ENCODE results near the gene RPS10.

RPS10 gene

GRCh38 chr6:34425498-34426410 lies at the start of gene RPS10:
RPS10 (minus strand) TSS chr6:34426069; CDS start chr6:34425221, 848 bp downstream.
- H3K27me3 ChIP-seq (ENCODE audit: insufficient read depth, low read length), result no peaks in the 10 kb centered on the region
- peaks cover 42% of the 10 kb centered on the region for H3K36me3 ChIP-seq (ENCODE audit: insufficient read depth, low read length)
- peak within 1 kb of the TSS; percentile 100 for H2AFZ ChIP-seq (ENCODE audit: low read length, unreplicated experiment)
- H3K79me2 ChIP-seq (ENCODE audit: control insufficient read depth, insufficient read depth, low read length, unreplicated experiment), result peaks cover 45% of the 10 kb centered on the region
- peaks cover 21% of the 10 kb centered on the region for H3K4me1 ChIP-seq (ENCODE audit: control insufficient read depth, insufficient read depth, low read length, unreplicated experiment)
- peak within 1 kb of the TSS; percentile 71 for H3K27ac ChIP-seq (ENCODE audit: low read depth, low read length)
- peak within 1 kb of the TSS; percentile 93 for H3K4me3 ChIP-seq (ENCODE audit: low read depth, low read length)

- H3K4me1 ChIP-seq (ENCODE audit: control insufficient read depth, insufficient read depth, low read length, unreplicated experiment), result no peaks in the 10 kb centered on the region
- H2AFZ ChIP-seq (ENCODE audit: low read length, unreplicated experiment), result no peak overlapping the region
Measured at GRCh38 chr6:34475238-34475682, 49.4 kb upstream of the RPS10 start.

GRCh38 chr6:34474754-34475153 lies 48.9 kb upstream of the RPS10 start:
- Histone ChIP-seq H3K27ac (ENCODE audit: low read depth, low read length) (no peak overlapping the region), H3K36me3 (ENCODE audit: insufficient read depth, low read length) (no peaks in the 10 kb centered on the region), H3K79me2 (ENCODE audit: control insufficient read depth, insufficient read depth, low read length, unreplicated experiment) (no peaks in the 10 kb centered on the region), H3K4me1 (ENCODE audit: control insufficient read depth, insufficient read depth, low read length, unreplicated experiment) (no peaks in the 10 kb centered on the region), H3K27me3 (ENCODE audit: insufficient read depth, low read length) (no peaks in the 10 kb centered on the region), H3K4me3 (ENCODE audit: low read depth, low read length) (no peak overlapping the region), H2AFZ (ENCODE audit: low read length, unreplicated experiment) (no peak overlapping the region)

More at GRCh38 chr6:34475238-34475682, 49.4 kb upstream of the RPS10 start:
- Histone ChIP-seq H3K27ac (ENCODE audit: low read depth, low read length) (no peak overlapping the region), H3K79me2 (ENCODE audit: control insufficient read depth, insufficient read depth, low read length, unreplicated experiment) (no peaks in the 10 kb centered on the region), H3K4me3 (ENCODE audit: low read depth, low read length) (no peak overlapping the region), H3K27me3 (ENCODE audit: insufficient read depth, low read length) (no peaks in the 10 kb centered on the region), H3K36me3 (ENCODE audit: insufficient read depth, low read length) (no peaks in the 10 kb centered on the region)

GRCh38 chr6:34473967-34474366 lies 48.1 kb upstream of the RPS10 start:
- Histone ChIP-seq H3K27me3 (ENCODE audit: insufficient read depth, low read length) (no peaks in the 10 kb centered on the region), H3K79me2 (ENCODE audit: control insufficient read depth, insufficient read depth, low read length, unreplicated experiment) (no peaks in the 10 kb centered on the region), H2AFZ (ENCODE audit: low read length, unreplicated experiment) (no peak overlapping the region), H3K4me3 (ENCODE audit: low read depth, low read length) (no peak overlapping the region), H3K27ac (ENCODE audit: low read depth, low read length) (no peak overlapping the region), H3K36me3 (ENCODE audit: insufficient read depth, low read length) (no peaks in the 10 kb centered on the region), H3K4me1 (ENCODE audit: control insufficient read depth, insufficient read depth, low read length, unreplicated experiment) (no peaks in the 10 kb centered on the region)

GRCh38 chr6:34472425-34472824 lies 46.6 kb upstream of the RPS10 start:
- H3K27me3 ChIP-seq (ENCODE audit: insufficient read depth, low read length), result no peaks in the 10 kb centered on the region
- no peak overlapping the region for H3K27ac ChIP-seq (ENCODE audit: low read depth, low read length)
- no peak overlapping the region for H2AFZ ChIP-seq (ENCODE audit: low read length, unreplicated experiment)
- H3K4me1 ChIP-seq (ENCODE audit: control insufficient read depth, insufficient read depth, low read length, unreplicated experiment), result no peaks in the 10 kb centered on the region
- H3K36me3 ChIP-seq (ENCODE audit: insufficient read depth, low read length), result no peaks in the 10 kb centered on the region
- H3K79me2 ChIP-seq (ENCODE audit: control insufficient read depth, insufficient read depth, low read length, unreplicated experiment), result no peaks in the 10 kb centered on the region
- H3K4me3 ChIP-seq (ENCODE audit: low read depth, low read length), result no peak overlapping the region

DNA sequence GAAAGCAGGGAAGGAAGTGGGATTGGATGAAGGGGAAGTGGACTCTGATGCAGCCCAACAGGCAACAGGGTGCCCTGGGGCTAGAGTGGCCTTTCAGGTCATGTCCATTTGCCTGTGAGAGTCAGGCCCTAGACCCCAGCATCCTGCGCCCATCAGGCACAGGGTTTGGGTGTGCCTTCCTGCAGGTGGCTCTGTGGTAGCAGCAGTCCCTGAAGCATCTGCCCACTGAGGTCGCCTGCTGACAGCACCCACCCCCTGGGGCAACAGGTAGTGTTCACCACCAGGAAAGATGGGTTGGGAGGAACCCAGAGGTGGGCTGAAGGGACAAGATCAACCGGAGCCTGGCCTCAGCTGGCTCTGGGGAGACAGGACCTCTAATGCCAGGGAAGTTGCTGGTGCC lies 43.6 kb upstream of the RPS10 start:
- H3K79me2 ChIP-seq (ENCODE audit: control insufficient read depth, insufficient read depth, low read length, unreplicated experiment), result no peaks in the 10 kb centered on the region
- no peaks in the 10 kb centered on the region for H3K36me3 ChIP-seq (ENCODE audit: insufficient read depth, low read length)
- H2AFZ ChIP-seq (ENCODE audit: low read length, unreplicated experiment), result no peak overlapping the region
- H3K27me3 ChIP-seq (ENCODE audit: insufficient read depth, low read length), result peaks cover 15% of the 10 kb centered on the region
- peaks cover 7% of the 10 kb centered on the region for H3K4me1 ChIP-seq (ENCODE audit: control insufficient read depth, insufficient read depth, low read length, unreplicated experiment)
- H3K27ac ChIP-seq (ENCODE audit: low read depth, low read length), result no peak overlapping the region
- no peak overlapping the region for H3K4me3 ChIP-seq (ENCODE audit: low read depth, low read length)

- Histone ChIP-seq H2AFZ (ENCODE audit: low read length, unreplicated experiment) (no peak overlapping the region), H3K79me2 (ENCODE audit: control insufficient read depth, insufficient read depth, low read length, unreplicated experiment) (no peaks in the 10 kb centered on the region), H3K4me1 (ENCODE audit: control insufficient read depth, insufficient read depth, low read length, unreplicated experiment) (peaks cover 7% of the 10 kb centered on the region), H3K27ac (ENCODE audit: low read depth, low read length) (no peak overlapping the region), H3K27me3 (ENCODE audit: insufficient read depth, low read length) (peaks cover 15% of the 10 kb centered on the region), H3K36me3 (ENCODE audit: insufficient read depth, low read length) (no peaks in the 10 kb centered on the region), H3K4me3 (ENCODE audit: low read depth, low read length) (no peak overlapping the region)
Measured at GRCh38 chr6:34468378-34468892, 42.6 kb upstream of the RPS10 start.

GRCh38 chr6:34466242-34467185 lies 40.6 kb upstream of the RPS10 start:
- Histone ChIP-seq H3K36me3 (ENCODE audit: insufficient read depth, low read length) (no peaks in the 10 kb centered on the region), H3K4me3 (ENCODE audit: low read depth, low read length) (peak overlapping the region; percentile 66), H3K27ac (ENCODE audit: low read depth, low read length) (no peak overlapping the region), H2AFZ (ENCODE audit: low read length, unreplicated experiment) (peak overlapping the region; percentile 32), H3K79me2 (ENCODE audit: control insufficient read depth, insufficient read depth, low read length, unreplicated experiment) (no peaks in the 10 kb centered on the region), H3K4me1 (ENCODE audit: control insufficient read depth, insufficient read depth, low read length, unreplicated experiment) (peaks cover 7% of the 10 kb centered on the region), H3K27me3 (ENCODE audit: insufficient read depth, low read length) (peaks cover 15% of the 10 kb centered on the region)

DNA sequence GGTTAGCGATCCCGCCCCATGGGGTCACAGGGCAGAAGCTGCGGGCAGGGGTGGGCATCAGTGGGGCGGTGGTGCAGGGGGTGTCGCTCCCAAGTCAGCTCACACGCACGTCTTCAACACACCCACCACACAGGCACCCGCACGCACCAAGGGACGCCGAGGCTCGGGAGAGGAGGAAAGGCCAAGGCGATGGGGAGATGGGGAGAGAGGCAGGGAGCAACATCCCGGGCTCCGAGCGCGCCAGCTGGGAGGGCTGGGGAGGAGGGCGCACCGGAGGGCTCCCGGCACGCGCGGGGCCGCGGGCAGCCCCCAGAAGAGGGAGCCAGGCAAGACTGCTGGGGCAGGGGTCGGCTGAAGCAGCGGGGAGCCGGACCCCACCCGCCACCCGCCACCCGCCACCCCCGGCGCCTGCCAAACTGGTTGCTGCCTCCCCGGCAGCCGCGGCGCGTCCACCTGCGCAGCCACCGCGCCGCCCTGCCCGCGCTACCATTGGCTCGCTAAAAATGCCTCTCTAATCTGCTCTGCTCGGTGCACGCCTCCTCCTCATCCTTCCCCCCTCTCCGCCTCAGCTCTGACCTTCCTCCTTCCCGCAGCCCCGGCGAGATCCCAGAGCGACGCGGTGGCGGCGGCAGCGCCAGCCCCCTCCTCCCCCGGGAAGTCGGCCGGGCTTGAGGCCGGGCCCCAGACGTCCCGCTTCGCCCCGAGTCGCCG lies 39.8 kb upstream of the RPS10 start, which contains the start of gene PACSIN1:
PACSIN1 (plus strand) TSS at position 546 of the 711 bp plus-strand sequence. CDS start 60,230 bp downstream, outside the sequence.
- peak within 1 kb of the TSS; percentile 66 for H3K4me3 ChIP-seq (ENCODE audit: low read depth, low read length)

GRCh38 chr6:34463849-34464248 lies 38.0 kb upstream of the RPS10 start:
- no peak overlapping the region for H3K27ac ChIP-seq (ENCODE audit: low read depth, low read length)
- no peak overlapping the region for H2AFZ ChIP-seq (ENCODE audit: low read length, unreplicated experiment)
- no peak overlapping the region for H3K4me3 ChIP-seq (ENCODE audit: low read depth, low read length)
- peaks cover 15% of the 10 kb centered on the region for H3K27me3 ChIP-seq (ENCODE audit: insufficient read depth, low read length)
- H3K4me1 ChIP-seq (ENCODE audit: control insufficient read depth, insufficient read depth, low read length, unreplicated experiment), result peaks cover 7% of the 10 kb centered on the region
- no peaks in the 10 kb centered on the region for H3K79me2 ChIP-seq (ENCODE audit: control insufficient read depth, insufficient read depth, low read length, unreplicated experiment)
- no peaks in the 10 kb centered on the region for H3K36me3 ChIP-seq (ENCODE audit: insufficient read depth, low read length)

More for the DNA sequence above, 39.8 kb upstream of the RPS10 start, which contains the start of gene PACSIN1:
- no peaks in the 10 kb centered on the region for H3K79me2 ChIP-seq (ENCODE audit: control insufficient read depth, insufficient read depth, low read length, unreplicated experiment)
- H3K27me3 ChIP-seq (ENCODE audit: insufficient read depth, low read length), result peaks cover 15% of the 10 kb centered on the region
- peaks cover 7% of the 10 kb centered on the region for H3K4me1 ChIP-seq (ENCODE audit: control insufficient read depth, insufficient read depth, low read length, unreplicated experiment)
- H3K27ac ChIP-seq (ENCODE audit: low read depth, low read length), result no peak within 1 kb of the TSS
- H2AFZ ChIP-seq (ENCODE audit: low read length, unreplicated experiment), result peak within 1 kb of the TSS; percentile 32
- H3K36me3 ChIP-seq (ENCODE audit: insufficient read depth, low read length), result no peaks in the 10 kb centered on the region
